ENCODE results near the gene NOCT.
A peak's percentile ranks its signal among the peaks of the same experiment; 100 is the strongest.

Gene NOCT

DNA sequence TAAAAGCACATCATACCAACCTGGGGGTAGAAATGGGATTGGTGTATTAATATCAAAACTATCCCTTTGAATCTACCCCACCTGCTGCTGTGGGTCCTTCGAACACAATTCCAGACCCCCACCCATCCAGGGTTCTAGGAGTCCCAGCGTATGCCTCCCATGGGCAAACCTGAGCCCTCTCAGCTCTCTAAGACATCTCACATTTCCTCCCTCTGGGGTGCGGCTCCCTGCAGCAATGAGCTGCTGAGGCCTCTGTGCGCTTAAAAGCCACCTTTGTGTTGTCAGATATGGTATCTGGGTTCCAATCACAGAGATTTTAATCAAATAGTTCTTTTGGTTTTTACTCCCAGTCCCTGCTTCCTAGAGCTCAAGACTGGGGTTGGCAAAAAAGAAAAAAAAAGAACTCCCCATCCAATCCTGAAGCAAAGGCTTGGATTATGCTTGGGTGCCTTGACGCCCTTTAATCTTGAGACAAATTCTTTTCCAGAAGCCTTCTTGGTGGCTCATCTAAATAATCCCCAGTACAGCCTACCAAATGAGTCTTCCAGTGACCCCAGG lies 37.5 kb upstream of the NOCT start:
- no peak overlapping the region for H3K4me3 ChIP-seq (ENCODE audit: low read depth, low read length)

DNA sequence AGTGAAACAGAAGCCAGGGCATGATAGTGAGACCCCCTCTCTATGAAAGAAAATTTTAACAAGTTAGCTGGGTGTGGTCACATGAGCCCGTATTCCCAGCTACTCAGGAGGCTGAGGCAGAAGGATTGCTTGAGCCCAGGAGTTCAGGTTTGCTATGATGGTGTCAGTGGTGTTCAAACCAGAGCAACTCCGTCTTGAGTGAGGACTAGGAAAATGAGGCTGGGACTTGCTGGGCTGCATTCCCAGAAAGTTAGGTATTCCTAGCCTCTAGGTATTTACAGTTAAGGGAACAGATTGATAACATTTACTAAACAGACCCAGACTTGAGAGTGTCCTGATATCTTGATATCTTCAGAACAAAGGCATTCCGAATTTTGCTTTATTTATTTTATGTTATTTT lies 37.0 kb upstream of the NOCT start:
- no peak overlapping the region for H3K4me3 ChIP-seq (ENCODE audit: low read depth, low read length)
- DNase-seq (ENCODE audit: low read depth) = no peak
- TF ChIP-seq CTCF (IDR thresholded peaks at IDR 0.05; ENCODE audit: control insufficient read depth, extremely low read depth, insufficient read depth) = no peak

More for the DNA sequence above, 37.5 kb upstream of the NOCT start:
- DNase-seq (ENCODE audit: low read depth) = no peak
- TF ChIP-seq CTCF (IDR thresholded peaks at IDR 0.05; ENCODE audit: control insufficient read depth, extremely low read depth, insufficient read depth) = no peak

GRCh38 chr4:138979742-138980141 lies 35.8 kb upstream of the NOCT start:
- TF ChIP-seq CTCF (IDR thresholded peaks at IDR 0.05; ENCODE audit: control insufficient read depth, extremely low read depth, insufficient read depth) = no peak

DNA sequence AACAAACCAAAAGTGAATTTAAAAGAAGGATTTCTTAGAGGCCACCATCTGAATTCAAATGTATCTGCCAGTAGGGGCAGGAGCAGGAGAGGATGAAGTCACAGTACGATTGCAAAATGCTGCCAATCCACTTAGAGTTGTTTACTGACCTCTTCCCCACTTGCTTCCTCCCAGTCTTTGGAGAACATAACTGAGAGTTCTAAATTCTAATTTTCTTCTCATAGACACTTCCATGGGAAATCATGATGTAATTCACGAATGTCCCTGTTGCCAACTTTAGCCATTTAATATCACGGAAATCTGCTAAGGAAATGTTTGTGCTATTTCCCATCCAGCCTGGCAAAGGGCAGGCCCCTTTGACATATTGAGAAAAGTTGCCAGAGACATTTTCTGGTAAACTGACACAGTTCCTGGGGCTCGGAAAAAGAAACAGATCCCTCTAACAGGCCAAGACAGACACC lies 33.6 kb upstream of the NOCT start:
- no peak for TF ChIP-seq CTCF (IDR thresholded peaks at IDR 0.05; ENCODE audit: control insufficient read depth, extremely low read depth, insufficient read depth)
- peak; percentile 35 for DNase-seq (ENCODE audit: low read depth)

More at GRCh38 chr4:138979742-138980141, 35.8 kb upstream of the NOCT start:
- H3K4me3 ChIP-seq (ENCODE audit: low read depth, low read length) = no peak overlapping the region
- DNase-seq (ENCODE audit: low read depth) = no peak

GRCh38 chr4:138982754-138983153 lies 32.8 kb upstream of the NOCT start:
- no peak overlapping the region for H3K4me3 ChIP-seq (ENCODE audit: low read depth, low read length)
- no peak for TF ChIP-seq CTCF (IDR thresholded peaks at IDR 0.05; ENCODE audit: control insufficient read depth, extremely low read depth, insufficient read depth)

More for the DNA sequence above, 33.6 kb upstream of the NOCT start:
- no peak overlapping the region for H3K4me3 ChIP-seq (ENCODE audit: low read depth, low read length)

GRCh38 chr4:138983690-138984089 lies 31.9 kb upstream of the NOCT start:
- DNase-seq (ENCODE audit: low read depth) = no peak
- H3K4me3 ChIP-seq (ENCODE audit: low read depth, low read length) = no peak overlapping the region

More at GRCh38 chr4:138982754-138983153, 32.8 kb upstream of the NOCT start:
- DNase-seq (ENCODE audit: low read depth) = no peak

More at GRCh38 chr4:138983690-138984089, 31.9 kb upstream of the NOCT start:
- TF ChIP-seq CTCF (IDR thresholded peaks at IDR 0.05; ENCODE audit: control insufficient read depth, extremely low read depth, insufficient read depth) = no peak

Data from LNCaP clone FGC (cell line).